Neural cell (in vitro differentiated cells): Measurements from ENCODE around the gene FABP1. TPM values are rescaled to one million over a fixed set of nuclear protein-coding genes. Genes with fewer than 3 reads are reported as not detected.

Experiments
- H2AFZ ChIP-seq: fragments of 200-600, 300-800 bp; sonication (generic), shearing (Covaris generic); 2 replicates; pipeline ENCODE4 v1.6.0; 2014; ENCODE audit warnings: low read depth, mild to moderate bottlenecking, antibody characterized with exemption, low read length, moderate library complexity
- H3F3A ChIP-seq: fragments of 200-600 bp; shearing (Covaris generic); 2 replicates; pipeline ENCODE4 v1.6.1; 2016; ENCODE audit warnings: mild to moderate bottlenecking, moderate library complexity, mixed read lengths, antibody characterized with exemption, low read length; ENCODE audit not compliant: insufficient read depth, poor library complexity, severe bottlenecking
- H3K27ac ChIP-seq: fragments of 200-600, 300-800 bp; sonication (generic), shearing (Covaris generic); 2 replicates; pipeline ENCODE4 v1.5.1; 2014; ENCODE audit warnings: mild to moderate bottlenecking, low read length, moderate library complexity
- H3K27me3 ChIP-seq: fragments of 300-800, 200-600 bp; sonication (generic), shearing (Covaris generic); 2 replicates; pipeline ENCODE4 v1.6.0; 2014; ENCODE audit warnings: mild to moderate bottlenecking, low read depth, low read length, moderate library complexity; ENCODE audit not compliant: insufficient read depth
- H3K36me3 ChIP-seq: fragments of 300-800, 200-600 bp; sonication (generic), shearing (Covaris generic); 2 replicates; pipeline ENCODE4 v1.5.1; 2014; ENCODE audit warnings: mild to moderate bottlenecking, antibody characterized with exemption, low read length, moderate library complexity; ENCODE audit not compliant: insufficient read depth
- H3K4me2 ChIP-seq: fragments of 300-800, 200-600 bp; sonication (generic), shearing (Covaris generic); 2 replicates; pipeline ENCODE4 v1.6.0; 2014; ENCODE audit warnings: mild to moderate bottlenecking, low read length
- H3K4me3 ChIP-seq: fragments of 300-800, 200-600 bp; sonication (generic), shearing (Covaris generic); 2 replicates; pipeline ENCODE4 v1.5.1; 2014; ENCODE audit warnings: mild to moderate bottlenecking, low read length, moderate library complexity
- H3K79me2 ChIP-seq: fragments of 200-600 bp; shearing (Covaris generic); replicated peaks from 2 replicates; pipeline ENCODE4 v1.6.0; 2014; ENCODE audit warnings: mild to moderate bottlenecking, low read length, moderate library complexity; ENCODE audit not compliant: insufficient read depth
- H3K9ac ChIP-seq: fragments of 300-800, 200-600 bp; sonication (generic), shearing (Covaris generic); 2 replicates; pipeline ENCODE4 v1.6.1; 2016; ENCODE audit warnings: mild to moderate bottlenecking, low read length, mixed read lengths
- H3K9me2 ChIP-seq: fragments of 200-600 bp; shearing (Covaris generic); 2 replicates; pipeline ENCODE4 v1.6.1; 2016; ENCODE audit warnings: mild to moderate bottlenecking, low read length, mixed read lengths; ENCODE audit not compliant: insufficient read depth
- H3K9me3 ChIP-seq: fragments of 200-600, 300-800 bp; sonication (generic), shearing (Covaris generic); 2 replicates; pipeline ENCODE4 v1.6.1; 2016; ENCODE audit warnings: mild to moderate bottlenecking, mixed run types, low read length, moderate library complexity, mixed read lengths
- H4K20me1 ChIP-seq: fragments of 200-600 bp; shearing (Covaris generic); 2 replicates; pipeline ENCODE4 v1.6.1; 2016; ENCODE audit warnings: mild to moderate bottlenecking, mixed run types; ENCODE audit not compliant: insufficient read depth
- CTCF ChIP-seq: fragments of 450-650 bp; IDR thresholded peaks from 2 replicates; pipeline ENCODE4 v1.5.1; 2014; ENCODE audit warnings: antibody characterized with exemption, mild to moderate bottlenecking, moderate library complexity; ENCODE audit not compliant: poor library complexity, severe bottlenecking
- EP300 ChIP-seq: fragments of 450-650 bp; conservative IDR thresholded peaks from 2 replicates; pipeline ENCODE4 v1.6.1; 2014; ENCODE audit warnings: antibody characterized with exemption, mild to moderate bottlenecking, moderate library complexity; ENCODE audit not compliant: poor library complexity, severe bottlenecking
- EZH2 ChIP-seq: fragments of 200-600, 300-800 bp; shearing (Covaris generic), sonication (generic); IDR thresholded peaks from 2 replicates; pipeline ENCODE4 v1.6.1; 2014; ENCODE audit warnings: antibody characterized with exemption, low read length, borderline replicate concordance, mild to moderate bottlenecking; ENCODE audit not compliant: insufficient read depth, poor library complexity, severe bottlenecking
- MXI1 ChIP-seq: fragments of 450-650 bp; conservative IDR thresholded peaks from 2 replicates; pipeline ENCODE4 v1.6.1; 2014; ENCODE audit warnings: antibody characterized with exemption, mild to moderate bottlenecking; ENCODE audit not compliant: poor library complexity, severe bottlenecking
- POLR2AphosphoS5 ChIP-seq: IDR thresholded peaks from 2 replicates; pipeline ENCODE4 v1.6.1; 2012
- RAD21 ChIP-seq: fragments of 450-650 bp; conservative IDR thresholded peaks from 2 replicates; pipeline ENCODE4 v1.6.1; 2014; ENCODE audit warnings: antibody characterized with exemption, mild to moderate bottlenecking, moderate library complexity
- SMC3 ChIP-seq: fragments of 450-650 bp; conservative IDR thresholded peaks from 2 replicates; pipeline ENCODE4 v1.6.1; 2014; ENCODE audit warnings: antibody characterized with exemption, mild to moderate bottlenecking, moderate library complexity; ENCODE audit not compliant: poor library complexity
- polyA minus RNA-seq: library from RNA; depleted of rRNA, polyadenylated mRNA; stranded (reverse); fragments of >200 nt; gene quantifications from 2 replicates; pipeline ENCODE4 v1.2.3, GENCODE V29; 2014
- polyA plus RNA-seq: library from polyadenylated mRNA; depleted of rRNA; stranded (reverse); fragments of >200 nt; gene quantifications from 2 replicates; pipeline ENCODE4 v1.2.3, GENCODE V29; 2014
- TF ChIP-seq, protein P1 (sequence below): IDR thresholded peaks from 2 replicates; pipeline ENCODE4 v1.6.1; 2012; ENCODE audit warnings: borderline replicate concordance

The FABP1 gene
- not detected in 2 replicates for polyA plus RNA-seq
- not detected in 2 replicates for polyA minus RNA-seq

DNA sequence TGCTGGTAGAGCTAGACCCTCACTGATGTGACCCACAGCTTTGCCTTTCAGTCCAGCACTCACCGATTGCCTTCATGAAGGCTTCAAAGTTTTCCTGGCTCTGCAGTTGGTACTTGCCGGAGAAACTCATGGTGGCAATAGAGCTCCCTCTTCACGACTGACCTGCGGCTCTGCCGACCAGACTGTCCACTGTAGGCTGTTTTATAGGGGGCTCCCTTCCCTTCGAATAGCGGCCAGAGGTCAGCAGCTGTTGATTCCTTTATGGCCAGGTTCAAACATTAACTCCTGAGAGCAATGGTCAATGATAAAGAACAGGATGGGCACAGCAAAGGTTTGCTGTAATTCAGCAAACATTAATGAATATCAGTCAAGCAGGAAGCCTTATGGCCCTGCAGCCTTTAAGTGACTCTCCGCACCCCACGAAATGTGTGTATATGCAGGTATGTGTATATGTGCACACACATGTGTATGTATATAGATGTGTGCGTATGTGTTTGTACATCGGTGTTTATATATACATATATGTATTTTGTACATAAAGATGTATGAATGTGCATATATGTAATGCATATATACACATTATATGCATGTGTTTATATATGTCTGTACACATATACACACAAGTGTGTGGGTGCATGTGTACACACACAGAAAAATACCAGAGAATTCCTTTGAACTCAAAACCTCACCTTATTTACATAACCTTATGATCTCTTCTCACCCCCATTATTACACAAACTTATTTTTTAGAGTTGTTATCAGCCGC is at the start of gene FABP1:
TSS of gene FABP1 (minus strand) at position 175 of the 766 bp plus-strand sequence. CDS start at position 130, 45 bp downstream.
- no peaks in the 10 kb centered on the region for H4K20me1 ChIP-seq
- no peaks in the 10 kb centered on the region for H3K27me3 ChIP-seq
- H3K9me2 ChIP-seq, result no peaks in the 10 kb centered on the region
- no peaks in the 10 kb centered on the region for H3K9me3 ChIP-seq
- TF ChIP-seq EZH2 (no peak), EP300 (no peak)
- H3K4me2 ChIP-seq, result no peak within 1 kb of the TSS
- no peaks in the 10 kb centered on the region for H3K36me3 ChIP-seq
- H3K79me2 ChIP-seq, result no peaks in the 10 kb centered on the region
- no peak within 1 kb of the TSS for H2AFZ ChIP-seq
- H3F3A ChIP-seq, result no peaks in the 10 kb centered on the region
- H3K4me3 ChIP-seq, result no peak within 1 kb of the TSS
- no peak within 1 kb of the TSS for H3K27ac ChIP-seq
- H3K9ac ChIP-seq, result no peak within 1 kb of the TSS

GRCh38 chr2:88177556-88177955 is 49.7 kb upstream of the FABP1 start:
- H3F3A ChIP-seq, result no peaks in the 10 kb centered on the region
- no peak overlapping the region for H2AFZ ChIP-seq
- no peak overlapping the region for H3K4me3 ChIP-seq
- H3K9me3 ChIP-seq, result no peaks in the 10 kb centered on the region
- no peaks in the 10 kb centered on the region for H4K20me1 ChIP-seq
- H3K9me2 ChIP-seq, result no peaks in the 10 kb centered on the region
- TF ChIP-seq EZH2 (no peak), SMC3 (no peak), POLR2AphosphoS5 (no peak), RAD21 (no peak), EP300 (no peak), CTCF (no peak), MXI1 (no peak)
- TF ChIP-seq, protein P1, sequence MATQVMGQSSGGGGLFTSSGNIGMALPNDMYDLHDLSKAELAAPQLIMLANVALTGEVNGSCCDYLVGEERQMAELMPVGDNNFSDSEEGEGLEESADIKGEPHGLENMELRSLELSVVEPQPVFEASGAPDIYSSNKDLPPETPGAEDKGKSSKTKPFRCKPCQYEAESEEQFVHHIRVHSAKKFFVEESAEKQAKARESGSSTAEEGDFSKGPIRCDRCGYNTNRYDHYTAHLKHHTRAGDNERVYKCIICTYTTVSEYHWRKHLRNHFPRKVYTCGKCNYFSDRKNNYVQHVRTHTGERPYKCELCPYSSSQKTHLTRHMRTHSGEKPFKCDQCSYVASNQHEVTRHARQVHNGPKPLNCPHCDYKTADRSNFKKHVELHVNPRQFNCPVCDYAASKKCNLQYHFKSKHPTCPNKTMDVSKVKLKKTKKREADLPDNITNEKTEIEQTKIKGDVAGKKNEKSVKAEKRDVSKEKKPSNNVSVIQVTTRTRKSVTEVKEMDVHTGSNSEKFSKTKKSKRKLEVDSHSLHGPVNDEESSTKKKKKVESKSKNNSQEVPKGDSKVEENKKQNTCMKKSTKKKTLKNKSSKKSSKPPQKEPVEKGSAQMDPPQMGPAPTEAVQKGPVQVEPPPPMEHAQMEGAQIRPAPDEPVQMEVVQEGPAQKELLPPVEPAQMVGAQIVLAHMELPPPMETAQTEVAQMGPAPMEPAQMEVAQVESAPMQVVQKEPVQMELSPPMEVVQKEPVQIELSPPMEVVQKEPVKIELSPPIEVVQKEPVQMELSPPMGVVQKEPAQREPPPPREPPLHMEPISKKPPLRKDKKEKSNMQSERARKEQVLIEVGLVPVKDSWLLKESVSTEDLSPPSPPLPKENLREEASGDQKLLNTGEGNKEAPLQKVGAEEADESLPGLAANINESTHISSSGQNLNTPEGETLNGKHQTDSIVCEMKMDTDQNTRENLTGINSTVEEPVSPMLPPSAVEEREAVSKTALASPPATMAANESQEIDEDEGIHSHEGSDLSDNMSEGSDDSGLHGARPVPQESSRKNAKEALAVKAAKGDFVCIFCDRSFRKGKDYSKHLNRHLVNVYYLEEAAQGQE, result no peak
- no peak overlapping the region for H3K4me2 ChIP-seq
- no peaks in the 10 kb centered on the region for H3K27me3 ChIP-seq
- H3K79me2 ChIP-seq, result no peaks in the 10 kb centered on the region
- H3K36me3 ChIP-seq, result no peaks in the 10 kb centered on the region
- no peak overlapping the region for H3K27ac ChIP-seq
- no peak overlapping the region for H3K9ac ChIP-seq
